Heart right ventricle (tissue), 16 donors: ENCODE data around the gene OGFOD3. TPM values are rescaled to one million over a fixed set of nuclear protein-coding genes. Genes with fewer than 3 reads are reported as not detected.

Experiments used
- ATAC-seq, 8 donors: fragments of 200-7000 bp; cut with Tn5 transposase; one replicate each; pipeline ENCODE4 v1.9.1; 2020; ENCODE audit warnings: mild to moderate bottlenecking in 8 of 8, moderate library complexity in 8 of 8, moderate number of reproducible peaks in 1 of 8
- DNase-seq, 2 donors: peaks; one replicate each; pipeline ENCODE4 v3.0.0-alpha.2; 2020
- H3K27ac ChIP-seq, 10 donors: fragments of 200-600 bp; sonication (generic) in 2 of 10; one replicate each; pipeline versions ENCODE4 v1.5.0 to v1.8.0; 2020 to 2022; ENCODE audit warnings: mild to moderate bottlenecking in 3 of 10
- H3K27me3 ChIP-seq, 7 donors: fragments of 200-600 bp; one replicate each; pipeline ENCODE4 v1.8.0; 2021 to 2022; ENCODE audit warnings: mild to moderate bottlenecking in 2 of 7
- H3K36me3 ChIP-seq, 9 donors: fragments of 200-600 bp; sonication (generic) in 1 of 9; one replicate each; pipeline versions ENCODE4 v1.5.0 to v1.8.0; 2020 to 2022; ENCODE audit warnings: mild to moderate bottlenecking in 2 of 9
- H3K4me1 ChIP-seq, 9 donors: fragments of 200-600 bp; sonication (generic) in 1 of 9; one replicate each; pipeline versions ENCODE4 v1.5.0 to v1.8.0; 2020 to 2022; ENCODE audit warnings: mild to moderate bottlenecking in 4 of 9
- H3K4me3 ChIP-seq, 10 donors: fragments of 200-600 bp; sonication (generic) in 2 of 10; one replicate each; pipeline versions ENCODE4 v1.5.0 to v1.8.0; 2020 to 2022; ENCODE audit warnings: mild to moderate bottlenecking in 7 of 10, moderate library complexity in 2 of 10
- H3K9me3 ChIP-seq, 11 donors: fragments of 200-600 bp in 10 of 11; sonication (generic) in 2 of 11; one replicate each; pipeline versions ENCODE4 v1.5.0 to v1.8.0; 2013 to 2022; ENCODE audit warnings: mild to moderate bottlenecking in 2 of 11, control low read depth in 1 of 11, moderate library complexity in 1 of 11
- CTCF ChIP-seq, 9 donors: fragments of 200-600 bp; sonication (generic) in 2 of 9; IDR thresholded peaks; one replicate each; pipeline versions ENCODE4 v1.5.0 to v1.8.0; 2021 to 2022; ENCODE audit warnings: antibody characterized with exemption in 9 of 9, mild to moderate bottlenecking in 5 of 9, moderate library complexity in 1 of 9
- WGBS, 2 donors: extraction: QIAGEN DNeasy Blood & Tissue Kit; methylation state at CpG; one replicate each; pipeline ENCODE4 v1.1.7; 2013; ENCODE audit warnings: inconsistent platforms in 1 of 2; 5-methylcytosine and 5-hydroxymethylcytosine counted together
- intact Hi-C, 10 donors: fragments of 100-400 bp; cut with DNase I; formaldehyde crosslinking; loops; one replicate each; pipeline versions ENCODE4 v1.11.1 to v1.14.2; 2022
- polyA plus RNA-seq, 2 donors: library from polyadenylated mRNA; stranded (reverse); fragments of 200-250 nt; gene quantifications; one replicate each; pipeline ENCODE4 v1.2.3, GENCODE V29; 2013
- total RNA-seq, 10 donors: library from RNA; stranded (reverse); fragmentation: NEBNext Ultra II Directional in 3 of 10; extraction: Animal tissue kit (Norgen Biotek cat#: 25700) in 3 of 10; gene quantifications; one replicate each; pipeline versions ENCODE4 v1.2.1 to v1.2.4, GENCODE V29; 2021 to 2023
- donor health status: Arrhythmogenic right ventricular cardiomyopathy.
- donor health status: ischemic (EF 13 %, LVEDD 7.1; RV severe dilation, severe dysfunction).
- donor health status: healthy with polysubstance abuse.
- donor health status: DM: no; HTN: yes; CAD: no.
- donor health status: DM: no; HTN: no; CAD: no.
- donor health status: ischemic (EF 25% LVEDD 6.9; RV normal size, moderate dysfunction).
- donor health status: ischemic (EF 25% LVEDD 5.7; RV mildly dilated, moderate dysfunction).
- donor health status: healthy.
- donor health status: DM: yes; HTN: yes; CAD: no.
- donor health status: Ischemic cardiomyopathy.
- donor health status: ischemic (EF 35%, LVEDD 5.7; RV mildly dilated, moderate dysfunction).
- donor health status: nonischemic (EF 11% LVEDD 7.7; RV severe dilation, severe dysfunction).
- donor health status: DM: yes; HTN: yes; CAD: no.
- donor health status: PGD.
- donor health status: ischemic (EF 29% LVEDD 5.4; RV normal size, mild dysfunction).
- donor health status: nonischemic (EF 23%, LVEDD 6.1; RV moderate dilation, normal function).

OGFOD3 gene
- total and polyA plus RNA-seq, 12 donors: 23.3 to 39.4 (median 30.8) TPM

DNA sequence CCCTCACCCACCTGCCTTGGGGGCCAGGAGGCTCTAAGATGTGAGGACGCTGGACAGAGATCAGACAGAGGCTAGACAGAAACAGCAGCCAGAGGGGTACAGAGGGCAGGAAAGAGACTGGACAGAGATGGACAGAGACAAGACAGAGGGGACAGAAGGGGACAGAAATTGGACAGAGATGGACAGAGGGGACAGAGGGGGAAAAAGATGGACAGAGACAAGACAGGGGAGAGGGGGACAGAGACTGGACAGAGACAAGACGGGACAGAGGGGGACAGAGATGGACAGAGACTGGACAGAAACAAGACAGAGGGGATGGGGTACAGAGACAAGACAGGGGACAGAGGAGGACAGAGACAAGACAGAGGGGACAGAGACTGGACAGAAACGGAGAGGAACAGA is 30.7 kb downstream of the OGFOD3 start:
- no peak for DNase-seq
- peaks cover 2 to 37% (median 13%) of the 10 kb centered on the region in 9 donors for H3K4me1 ChIP-seq
- TF ChIP-seq CTCF (IDR thresholded peaks at IDR 0.05): no peak
- no peak overlapping the region for H3K4me3 ChIP-seq
- no peak for ATAC-seq
- no peaks in the 10 kb centered on the region for H3K9me3 ChIP-seq
- WGBS, 2 donors: 58 to 67% methylated on average over 3 of the region's 3 CpGs
- H3K27ac ChIP-seq: no peak overlapping the region
- H3K36me3 ChIP-seq: peaks cover 0 to 17% (median 0%) of the 10 kb centered on the region in 9 donors
- H3K27me3 ChIP-seq: peaks cover 0 to 38% (median 9%) of the 10 kb centered on the region in 7 donors
- intact Hi-C loops: no loop called here

- Histone ChIP-seq H3K27me3 (peaks cover 0 to 38% (median 9%) of the 10 kb centered on the region in 7 donors), H3K4me3 (no peak overlapping the region), H3K9me3 (no peaks in the 10 kb centered on the region), H3K27ac (peak overlapping the region in 1 of 10 donors; percentile 53), H3K4me1 (peaks cover 2 to 37% (median 13%) of the 10 kb centered on the region in 9 donors), H3K36me3 (peaks cover 0 to 11% (median 0%) of the 10 kb centered on the region in 9 donors)
- intact Hi-C loops: no loop called here
- no peak for TF ChIP-seq CTCF (IDR thresholded peaks at IDR 0.05)
- 67 to 71% methylated on average over 38 of the region's 38 CpGs for WGBS, 2 donors
- ATAC-seq: no peak
- no peak for DNase-seq
Measured at GRCh38 chr17:82386881-82387704, 31.3 kb downstream of the OGFOD3 start.

GRCh38 chr17:82386255-82386831 is 32.0 kb downstream of the OGFOD3 start:
- Histone ChIP-seq H3K27me3 (peaks cover 0 to 38% (median 9%) of the 10 kb centered on the region in 7 donors), H3K9me3 (no peaks in the 10 kb centered on the region), H3K36me3 (peaks cover 0 to 4% (median 0%) of the 10 kb centered on the region in 9 donors), H3K27ac (peak overlapping the region in 1 of 10 donors; percentile 53), H3K4me1 (peaks cover 2 to 37% (median 13%) of the 10 kb centered on the region in 9 donors), H3K4me3 (no peak overlapping the region)
- DNase-seq (no peak), ATAC-seq (peak in 3 of 8 donors; percentile 30 to 73 (median 47))
- intact Hi-C loops: no loop called here
- 52 to 59% methylated on average over 17 of the region's 17 CpGs for WGBS, 2 donors
- no peak for TF ChIP-seq CTCF (IDR thresholded peaks at IDR 0.05)

- TF ChIP-seq CTCF (IDR thresholded peaks at IDR 0.05): no peak
- Histone ChIP-seq H3K27ac (peak overlapping the region in 2 of 10 donors; percentile 47 to 73), H3K9me3 (no peaks in the 10 kb centered on the region), H3K27me3 (peaks cover 0 to 38% (median 12%) of the 10 kb centered on the region in 7 donors), H3K4me1 (peaks cover 2 to 37% (median 13%) of the 10 kb centered on the region in 9 donors), H3K4me3 (no peak overlapping the region), H3K36me3 (no peaks in the 10 kb centered on the region)
- 41 to 50% methylated on average over 26 of the region's 26 CpGs for WGBS, 2 donors
- ATAC-seq (peak in 4 of 8 donors; percentile 10 to 27 (median 16)), DNase-seq (no peak)
- intact Hi-C loops: no loop called here
Measured at GRCh38 chr17:82385559-82386254, 32.7 kb downstream of the OGFOD3 start.
